Measurements from ENCODE around the gene TMUB1. TPM values are rescaled to one million over a fixed set of nuclear protein-coding genes. Genes with fewer than 3 reads are reported as not detected.

The TMUB1 gene
- total and polyA plus RNA-seq, 11 donors = 21.8 to 82.6 (median 37.9) TPM

GRCh38 chr7:151047976-151048815 is 35.1 kb downstream of the TMUB1 start, which contains the start of gene ASIC3:
TSS of gene ASIC3 (plus strand) at chr7:151048531. CDS start at chr7:151048886, 355 bp downstream.
- Histone ChIP-seq H3K27me3 (peaks cover 0 to 3% (median 0%) of the 10 kb centered on the region in 9 donors), H3K9me3 (no peaks in the 10 kb centered on the region), H3K27ac (no peak within 1 kb of the TSS), H3K36me3 (peaks cover 0 to 24% (median 7%) of the 10 kb centered on the region in 9 donors), H3K4me1 (peaks cover 0 to 17% (median 9%) of the 10 kb centered on the region in 12 donors), H3K4me3 (no peak within 1 kb of the TSS)
- ATAC-seq = no peak
- intact Hi-C loops (cut with DNase I) = no loop called here
- 72 to 79% (median 76%) methylated on average over 18 to 22 of the region's 22 CpGs for WGBS, 4 donors
- TF ChIP-seq POLR2A (IDR thresholded peaks at IDR 0.05) = no peak
- no peak for TF ChIP-seq CTCF (IDR thresholded peaks at IDR 0.05)
- DNase-seq = no peak

GRCh38 chr7:151046603-151047573 is 36.4 kb downstream of the TMUB1 start:
- TF ChIP-seq CTCF (IDR thresholded peaks at IDR 0.05) (no peak), POLR2A (IDR thresholded peaks at IDR 0.05) (no peak)

GRCh38 chr7:151045967-151046366 is 37.3 kb downstream of the TMUB1 start:
- no peak for TF ChIP-seq CTCF (IDR thresholded peaks at IDR 0.05)
- TF ChIP-seq POLR2A (IDR thresholded peaks at IDR 0.05) = no peak
- Histone ChIP-seq H3K4me1 (peaks cover 0 to 11% (median 3%) of the 10 kb centered on the region in 12 donors), H3K9me3 (no peaks in the 10 kb centered on the region), H3K27me3 (peaks cover 0 to 3% (median 0%) of the 10 kb centered on the region in 9 donors), H3K27ac (no peak overlapping the region), H3K36me3 (peaks cover 0 to 34% (median 17%) of the 10 kb centered on the region in 9 donors), H3K4me3 (no peak overlapping the region)
- WGBS, 4 donors = 78 to 90% (median 87%) methylated on average over 5 to 9 of the region's 9 CpGs
- ATAC-seq (no peak), DNase-seq (no peak)
- intact Hi-C loops (cut with DNase I) = no loop called here

More at GRCh38 chr7:151046603-151047573, 36.4 kb downstream of the TMUB1 start:
- Histone ChIP-seq H3K27ac (no peak overlapping the region), H3K36me3 (peaks cover 0 to 34% (median 15%) of the 10 kb centered on the region in 9 donors), H3K9me3 (no peaks in the 10 kb centered on the region), H3K4me3 (no peak overlapping the region), H3K27me3 (peaks cover 0 to 3% (median 0%) of the 10 kb centered on the region in 9 donors), H3K4me1 (peaks cover 0 to 17% (median 8%) of the 10 kb centered on the region in 12 donors)
- intact Hi-C loops (cut with DNase I) = no loop called here
- WGBS, 4 donors = 63 to 70% (median 68%) methylated on average over 13 to 14 of the region's 14 CpGs
- ATAC-seq (no peak), DNase-seq (no peak)

Data from heart left ventricle (tissue), 16 donors.